ENCODE results near the gene RGS7.
"Not testable (repeated sequence)": the region's sequence is repeated elsewhere in the genome, so short reads cannot be mapped to it uniquely, and the experiment has no call there.

RGS7 gene

GRCh38 chr1:240758777-240759176, 598.2 kb downstream of the RGS7 start:
- not testable (repeated sequence) for H3K9ac ChIP-seq (ENCODE audit: low read length in 2 of 2); H3K27me3 ChIP-seq (ENCODE audit: control insufficient read depth in 1 of 2, insufficient read depth in 2 of 2, low read length in 2 of 2); H3K4me1 ChIP-seq (ENCODE audit: control insufficient read depth, insufficient read depth, low read length); H3K9me3 ChIP-seq (ENCODE audit: control insufficient read depth in 2 of 2, low read length in 2 of 2); H3K4me3 ChIP-seq (ENCODE audit: low read length in 2 of 2); H3K36me3 ChIP-seq (ENCODE audit: control insufficient read depth in 2 of 2, insufficient read depth in 2 of 2, low read length in 2 of 2); H3K27ac ChIP-seq (ENCODE audit: low read length)

- Histone ChIP-seq H3K27ac (ENCODE audit: low read length) (no peak overlapping the region), H3K4me1 (ENCODE audit: control insufficient read depth, insufficient read depth, low read length) (no peaks in the 10 kb centered on the region), H3K9me3 (ENCODE audit: control insufficient read depth in 2 of 2, low read length in 2 of 2) (no peaks in the 10 kb centered on the region), H3K27me3 (ENCODE audit: control insufficient read depth in 1 of 2, insufficient read depth in 2 of 2, low read length in 2 of 2) (no peaks in the 10 kb centered on the region), H3K9ac (ENCODE audit: low read length in 2 of 2) (no peak overlapping the region), H3K36me3 (ENCODE audit: control insufficient read depth in 2 of 2, insufficient read depth in 2 of 2, low read length in 2 of 2) (no peaks in the 10 kb centered on the region), H3K4me3 (ENCODE audit: low read length in 2 of 2) (no peak overlapping the region)
Observed at GRCh38 chr1:240758296-240758695, 598.7 kb downstream of the RGS7 start.

GRCh38 chr1:240747907-240748306, 609.1 kb downstream of the RGS7 start:
- Histone ChIP-seq H3K36me3 (ENCODE audit: control insufficient read depth in 2 of 2, insufficient read depth in 2 of 2, low read length in 2 of 2) (no peaks in the 10 kb centered on the region), H3K9me3 (ENCODE audit: control insufficient read depth in 2 of 2, low read length in 2 of 2) (peaks cover 0 to 2% of the 10 kb centered on the region in 2 donors), H3K4me1 (ENCODE audit: control insufficient read depth, insufficient read depth, low read length) (no peaks in the 10 kb centered on the region), H3K9ac (ENCODE audit: low read length in 2 of 2) (no peak overlapping the region), H3K27ac (ENCODE audit: low read length) (no peak overlapping the region), H3K27me3 (ENCODE audit: control insufficient read depth in 1 of 2, insufficient read depth in 2 of 2, low read length in 2 of 2) (no peaks in the 10 kb centered on the region), H3K4me3 (ENCODE audit: low read length in 2 of 2) (no peak overlapping the region)

- Histone ChIP-seq H3K4me3 (ENCODE audit: low read length in 2 of 2) (no peak overlapping the region), H3K27me3 (ENCODE audit: control insufficient read depth in 1 of 2, insufficient read depth in 2 of 2, low read length in 2 of 2) (no peaks in the 10 kb centered on the region), H3K9ac (ENCODE audit: low read length in 2 of 2) (no peak overlapping the region), H3K36me3 (ENCODE audit: control insufficient read depth in 2 of 2, insufficient read depth in 2 of 2, low read length in 2 of 2) (no peaks in the 10 kb centered on the region), H3K4me1 (ENCODE audit: control insufficient read depth, insufficient read depth, low read length) (no peaks in the 10 kb centered on the region), H3K9me3 (ENCODE audit: control insufficient read depth in 2 of 2, low read length in 2 of 2) (peaks cover 0 to 2% of the 10 kb centered on the region in 2 donors), H3K27ac (ENCODE audit: low read length) (no peak overlapping the region)
Observed at GRCh38 chr1:240743705-240744104, 613.3 kb downstream of the RGS7 start.

GRCh38 chr1:240739754-240740153, 617.3 kb downstream of the RGS7 start:
- Histone ChIP-seq H3K27me3 (ENCODE audit: control insufficient read depth in 1 of 2, insufficient read depth in 2 of 2, low read length in 2 of 2) (no peaks in the 10 kb centered on the region), H3K36me3 (ENCODE audit: control insufficient read depth in 2 of 2, insufficient read depth in 2 of 2, low read length in 2 of 2) (no peaks in the 10 kb centered on the region), H3K9me3 (ENCODE audit: control insufficient read depth in 2 of 2, low read length in 2 of 2) (peaks cover 0 to 2% of the 10 kb centered on the region in 2 donors), H3K27ac (ENCODE audit: low read length) (no peak overlapping the region), H3K9ac (ENCODE audit: low read length in 2 of 2) (no peak overlapping the region), H3K4me3 (ENCODE audit: low read length in 2 of 2) (no peak overlapping the region), H3K4me1 (ENCODE audit: control insufficient read depth, insufficient read depth, low read length) (no peaks in the 10 kb centered on the region)

- Histone ChIP-seq H3K27ac (ENCODE audit: low read length) (no peak overlapping the region), H3K36me3 (ENCODE audit: control insufficient read depth in 2 of 2, insufficient read depth in 2 of 2, low read length in 2 of 2) (no peaks in the 10 kb centered on the region), H3K9me3 (ENCODE audit: control insufficient read depth in 2 of 2, low read length in 2 of 2) (peaks cover 0 to 2% of the 10 kb centered on the region in 2 donors), H3K9ac (ENCODE audit: low read length in 2 of 2) (no peak overlapping the region), H3K4me3 (ENCODE audit: low read length in 2 of 2) (no peak overlapping the region), H3K27me3 (ENCODE audit: control insufficient read depth in 1 of 2, insufficient read depth in 2 of 2, low read length in 2 of 2) (no peaks in the 10 kb centered on the region), H3K4me1 (ENCODE audit: control insufficient read depth, insufficient read depth, low read length) (no peaks in the 10 kb centered on the region)
Observed at GRCh38 chr1:240739139-240739538, 617.9 kb downstream of the RGS7 start.

- no peaks in the 10 kb centered on the region for H3K27me3 ChIP-seq (ENCODE audit: control insufficient read depth in 1 of 2, insufficient read depth in 2 of 2, low read length in 2 of 2)
Observed at GRCh38 chr1:240737766-240738265, 619.2 kb downstream of the RGS7 start.

GRCh38 chr1:240737298-240737697, 619.7 kb downstream of the RGS7 start:
- Histone ChIP-seq H3K4me1 (ENCODE audit: control insufficient read depth, insufficient read depth, low read length) (no peaks in the 10 kb centered on the region), H3K27ac (ENCODE audit: low read length) (no peak overlapping the region), H3K36me3 (ENCODE audit: control insufficient read depth in 2 of 2, insufficient read depth in 2 of 2, low read length in 2 of 2) (no peaks in the 10 kb centered on the region), H3K27me3 (ENCODE audit: control insufficient read depth in 1 of 2, insufficient read depth in 2 of 2, low read length in 2 of 2) (no peaks in the 10 kb centered on the region), H3K4me3 (ENCODE audit: low read length in 2 of 2) (no peak overlapping the region), H3K9ac (ENCODE audit: low read length in 2 of 2) (no peak overlapping the region), H3K9me3 (ENCODE audit: control insufficient read depth in 2 of 2, low read length in 2 of 2) (no peaks in the 10 kb centered on the region)

More at GRCh38 chr1:240737766-240738265, 619.2 kb downstream of the RGS7 start:
- H3K4me3 ChIP-seq (ENCODE audit: low read length in 2 of 2): no peak overlapping the region
- H3K27ac ChIP-seq (ENCODE audit: low read length): no peak overlapping the region
- H3K36me3 ChIP-seq (ENCODE audit: control insufficient read depth in 2 of 2, insufficient read depth in 2 of 2, low read length in 2 of 2): no peaks in the 10 kb centered on the region
- H3K9ac ChIP-seq (ENCODE audit: low read length in 2 of 2): no peak overlapping the region
- no peaks in the 10 kb centered on the region for H3K9me3 ChIP-seq (ENCODE audit: control insufficient read depth in 2 of 2, low read length in 2 of 2)
- no peaks in the 10 kb centered on the region for H3K4me1 ChIP-seq (ENCODE audit: control insufficient read depth, insufficient read depth, low read length)

- not testable (repeated sequence) for H3K27ac ChIP-seq (ENCODE audit: low read length); H3K9ac ChIP-seq (ENCODE audit: low read length in 2 of 2); H3K27me3 ChIP-seq (ENCODE audit: control insufficient read depth in 1 of 2, insufficient read depth in 2 of 2, low read length in 2 of 2); H3K4me3 ChIP-seq (ENCODE audit: low read length in 2 of 2); H3K4me1 ChIP-seq (ENCODE audit: control insufficient read depth, insufficient read depth, low read length); H3K36me3 ChIP-seq (ENCODE audit: control insufficient read depth in 2 of 2, insufficient read depth in 2 of 2, low read length in 2 of 2); H3K9me3 ChIP-seq (ENCODE audit: control insufficient read depth in 2 of 2, low read length in 2 of 2)
Observed at GRCh38 chr1:240734705-240735104, 622.3 kb downstream of the RGS7 start.

- Histone ChIP-seq H3K27ac (ENCODE audit: low read length) (no peak overlapping the region), H3K36me3 (ENCODE audit: control insufficient read depth in 2 of 2, insufficient read depth in 2 of 2, low read length in 2 of 2) (no peaks in the 10 kb centered on the region), H3K27me3 (ENCODE audit: control insufficient read depth in 1 of 2, insufficient read depth in 2 of 2, low read length in 2 of 2) (no peaks in the 10 kb centered on the region), H3K4me1 (ENCODE audit: control insufficient read depth, insufficient read depth, low read length) (no peaks in the 10 kb centered on the region), H3K9me3 (ENCODE audit: control insufficient read depth in 2 of 2, low read length in 2 of 2) (no peaks in the 10 kb centered on the region), H3K4me3 (ENCODE audit: low read length in 2 of 2) (no peak overlapping the region), H3K9ac (ENCODE audit: low read length in 2 of 2) (no peak overlapping the region)
Observed at GRCh38 chr1:240734001-240734400, 623.0 kb downstream of the RGS7 start.

GRCh38 chr1:240732390-240732789, 624.6 kb downstream of the RGS7 start:
- Histone ChIP-seq H3K4me1 (ENCODE audit: control insufficient read depth, insufficient read depth, low read length) (no peaks in the 10 kb centered on the region), H3K27me3 (ENCODE audit: control insufficient read depth in 1 of 2, insufficient read depth in 2 of 2, low read length in 2 of 2) (no peaks in the 10 kb centered on the region), H3K4me3 (ENCODE audit: low read length in 2 of 2) (no peak overlapping the region), H3K9ac (ENCODE audit: low read length in 2 of 2) (no peak overlapping the region), H3K36me3 (ENCODE audit: control insufficient read depth in 2 of 2, insufficient read depth in 2 of 2, low read length in 2 of 2) (no peaks in the 10 kb centered on the region), H3K27ac (ENCODE audit: low read length) (no peak overlapping the region), H3K9me3 (ENCODE audit: control insufficient read depth in 2 of 2, low read length in 2 of 2) (no peaks in the 10 kb centered on the region)

Measured in stomach smooth muscle (tissue), 2 donors.